ENCODE measurements around the gene GSTM4. TPM values are rescaled to one million over a fixed set of nuclear protein-coding genes. Genes with fewer than 3 reads are reported as not detected.

GSTM4 gene
- total RNA-seq, 1 experiment from 2014 or later, result 188 TPM

GRCh38 chr1:109652402-109652801, 3.5 kb upstream of the GSTM4 start:
- no TSS peak for BruUV-seq (replicated peaks)

GRCh38 chr1:109653306-109653705, 2.6 kb upstream of the GSTM4 start:
- Histone ChIP-seq H3K36me3 (ENCODE audit: insufficient read depth, low read length, poor library complexity, severe bottlenecking) (peaks cover 5% of the 10 kb centered on the region), H3K27ac (ENCODE audit: low read depth, low read length, poor library complexity, severe bottlenecking) (peak overlapping the region; percentile 84), H3K4me1 (ENCODE audit: insufficient read depth, low read length, poor library complexity, severe bottlenecking) (peaks cover 59% of the 10 kb centered on the region), H3K27me3 (replicated peaks; ENCODE audit: insufficient read depth, low read depth, low read length, poor library complexity) (no peaks in the 10 kb centered on the region), H3K9me3 (ENCODE audit: low read depth, low read length, poor library complexity, severe bottlenecking) (no peaks in the 10 kb centered on the region), H3K4me3 (ENCODE audit: low read depth, low read length, poor library complexity, severe bottlenecking) (no peak overlapping the region)
- DNase-seq (ENCODE audit: low spot score), result peak; percentile 85
- CTCF ChIA-PET, result interaction anchor here (4.7 kb wide), 1 partner anchor 12 kb away, joined by 35 read pairs; no protein-coding TSS in a partner anchor
- POLR2A ChIA-PET (ENCODE audit: low non-redundant PET), result no interaction called here
- intact Hi-C loops (cut with micrococcal nuclease; ENCODE audit: unreplicated experiment), result no loop called here
- no TSS peak for BruUV-seq (replicated peaks)
- TF ChIP-seq CTCF (conservative IDR thresholded peaks at IDR 0.05; ENCODE audit: low read depth, low read length) (no peak), EZH2 (IDR thresholded peaks at IDR 0.05; ENCODE audit: borderline replicate concordance, low read depth, low read length, poor library complexity, severe bottlenecking) (no peak)

More at GRCh38 chr1:109652402-109652801, 3.5 kb upstream of the GSTM4 start:
- peak overlapping the region; percentile 84 for H3K27ac ChIP-seq (ENCODE audit: low read depth, low read length, poor library complexity, severe bottlenecking)
- TF ChIP-seq CTCF (conservative IDR thresholded peaks at IDR 0.05; ENCODE audit: low read depth, low read length), result no peak
- TF ChIP-seq EZH2 (IDR thresholded peaks at IDR 0.05; ENCODE audit: borderline replicate concordance, low read depth, low read length, poor library complexity, severe bottlenecking), result no peak
- no peak overlapping the region for H3K4me3 ChIP-seq (ENCODE audit: low read depth, low read length, poor library complexity, severe bottlenecking)
- no peaks in the 10 kb centered on the region for H3K9me3 ChIP-seq (ENCODE audit: low read depth, low read length, poor library complexity, severe bottlenecking)
- intact Hi-C loops (cut with micrococcal nuclease; ENCODE audit: unreplicated experiment), result no loop called here
- peaks cover 59% of the 10 kb centered on the region for H3K4me1 ChIP-seq (ENCODE audit: insufficient read depth, low read length, poor library complexity, severe bottlenecking)
- CTCF ChIA-PET, result interaction anchor here (0.7 to 4.7 kb wide), 2 partner anchors 12 to 22 kb away, joined by 3 to 35 read pairs; no protein-coding TSS in a partner anchor
- no peaks in the 10 kb centered on the region for H3K36me3 ChIP-seq (ENCODE audit: insufficient read depth, low read length, poor library complexity, severe bottlenecking)
- POLR2A ChIA-PET (ENCODE audit: low non-redundant PET), result no interaction called here
- no peaks in the 10 kb centered on the region for H3K27me3 ChIP-seq (replicated peaks; ENCODE audit: insufficient read depth, low read depth, low read length, poor library complexity)
- DNase-seq (ENCODE audit: low spot score), result no peak

- ChIA-PET POLR2A (ENCODE audit: low non-redundant PET) (no interaction called here), CTCF (interaction anchor here (0.7 kb wide), 1 partner anchor 455 kb away, joined by 25 read pairs; no protein-coding TSS in a partner anchor)
- no TSS peak for BruUV-seq (replicated peaks)
- TF ChIP-seq CTCF (conservative IDR thresholded peaks at IDR 0.05; ENCODE audit: low read depth, low read length) (no peak), EZH2 (IDR thresholded peaks at IDR 0.05; ENCODE audit: borderline replicate concordance, low read depth, low read length, poor library complexity, severe bottlenecking) (no peak)
- intact Hi-C loops (cut with micrococcal nuclease; ENCODE audit: unreplicated experiment), result no loop called here
- Histone ChIP-seq H3K4me3 (ENCODE audit: low read depth, low read length, poor library complexity, severe bottlenecking) (peak overlapping the region; percentile 97), H3K9me3 (ENCODE audit: low read depth, low read length, poor library complexity, severe bottlenecking) (no peaks in the 10 kb centered on the region), H3K36me3 (ENCODE audit: insufficient read depth, low read length, poor library complexity, severe bottlenecking) (peaks cover 17% of the 10 kb centered on the region), H3K4me1 (ENCODE audit: insufficient read depth, low read length, poor library complexity, severe bottlenecking) (peaks cover 50% of the 10 kb centered on the region), H3K27me3 (replicated peaks; ENCODE audit: insufficient read depth, low read depth, low read length, poor library complexity) (no peaks in the 10 kb centered on the region), H3K27ac (ENCODE audit: low read depth, low read length, poor library complexity, severe bottlenecking) (peak overlapping the region; percentile 93)
- peak; percentile 82 for DNase-seq (ENCODE audit: low spot score)
Observed at GRCh38 chr1:109654519-109654918, 1.4 kb upstream of the GSTM4 start.

Data from A673 (cell line).